Non-pigmented ciliary epithelial cell (primary cell): ENCODE measurements around the gene GRK5.
"Not testable (repeated sequence)": the region's sequence is repeated elsewhere in the genome, so short reads cannot be mapped to it uniquely, and the experiment has no call there.

ENCODE experiments used
- DNase-seq: peaks from one replicate; pipeline ENCODE4 v3.0.0-alpha.2; 2010; ENCODE audit warnings: low read depth

Gene GRK5

GRCh38 chr10:119460369-119461195 lies 253.2 kb downstream of the GRK5 start:
- DNase-seq, result no peak

GRCh38 chr10:119461380-119461779 lies 254.0 kb downstream of the GRK5 start:
- no peak for DNase-seq

GRCh38 chr10:119461923-119462322 lies 254.6 kb downstream of the GRK5 start:
- no peak for DNase-seq

- no peak for DNase-seq
Observed at GRCh38 chr10:119462773-119463172, 255.4 kb downstream of the GRK5 start.

GRCh38 chr10:119463195-119463594 lies 255.8 kb downstream of the GRK5 start:
- not testable (repeated sequence) for DNase-seq

GRCh38 chr10:119465085-119465484 lies 257.7 kb downstream of the GRK5 start:
- no peak for DNase-seq

GRCh38 chr10:119466076-119466475 lies 258.7 kb downstream of the GRK5 start:
- DNase-seq, result no peak

- no peak for DNase-seq
Observed at GRCh38 chr10:119466655-119467054, 259.3 kb downstream of the GRK5 start.

GRCh38 chr10:119468542-119469324 lies 261.4 kb downstream of the GRK5 start:
- no peak for DNase-seq

- DNase-seq, result no peak
Observed at GRCh38 chr10:119469325-119469707, 261.9 kb downstream of the GRK5 start.

GRCh38 chr10:119469846-119470245 lies 262.5 kb downstream of the GRK5 start:
- DNase-seq, result no peak

- no peak for DNase-seq
Observed at GRCh38 chr10:119470920-119471702, 263.7 kb downstream of the GRK5 start.

- no peak for DNase-seq
Observed at GRCh38 chr10:119473771-119474170, 266.4 kb downstream of the GRK5 start.

GRCh38 chr10:119474606-119475005 lies 267.2 kb downstream of the GRK5 start:
- no peak for DNase-seq

- DNase-seq, result no peak
Observed at GRCh38 chr10:119477444-119477843, 270.1 kb downstream of the GRK5 start.

GRCh38 chr10:119478111-119478802 lies 270.9 kb downstream of the GRK5 start:
- DNase-seq, result no peak

- no peak for DNase-seq
Observed at GRCh38 chr10:119478811-119479341, 271.5 kb downstream of the GRK5 start.

GRCh38 chr10:119479532-119479931 lies 272.2 kb downstream of the GRK5 start:
- DNase-seq, result no peak

GRCh38 chr10:119480667-119481066 lies 273.3 kb downstream of the GRK5 start:
- DNase-seq, result no peak

- DNase-seq, result no peak
Observed at GRCh38 chr10:119481781-119482426, 274.5 kb downstream of the GRK5 start.

GRCh38 chr10:119483001-119483400 lies 275.6 kb downstream of the GRK5 start:
- no peak for DNase-seq
